GM12878 (cell line): ENCODE measurements around the gene PARK7.

ENCODE experiments used
- CEBPZ ChIP-seq: fragments of 150-350 bp; IDR thresholded peaks from 2 replicates; pipeline ENCODE4 v1.6.1; 2016; ENCODE audit warnings: low read depth, low read length
- CHD2 ChIP-seq: IDR thresholded peaks from 2 replicates; pipeline ENCODE4 v1.6.1; 2011; ENCODE audit warnings: low read depth, low read length, improper control_type of control experiment, borderline replicate concordance
- CTCF ChIP-seq, 3 experiments: IDR thresholded peaks in 2 of 3; conservative IDR thresholded peaks in 1 of 3; 2 replicates each; pipeline ENCODE4 v1.5.1; 2011; ENCODE audit warnings: low read depth in 3 of 3, low read length in 3 of 3, mild to moderate bottlenecking in 3 of 3, control low read depth in 2 of 3, moderate library complexity in 2 of 3, inconsistent platforms in 1 of 3, mixed read lengths in 1 of 3; ENCODE audit not compliant: control insufficient read depth in 2 of 3, insufficient read depth in 1 of 3; ENCODE audit errors: extremely low read depth in 1 of 3
- JUND ChIP-seq: IDR thresholded peaks from 2 replicates; pipeline ENCODE4 v1.6.1; 2012; ENCODE audit warnings: low read depth, mild to moderate bottlenecking, low read length, improper control_type of control experiment, moderate library complexity
- MXI1 ChIP-seq: fragments of 150-350 bp; IDR thresholded peaks from 2 replicates; pipeline ENCODE4 v1.6.1; 2011; ENCODE audit warnings: low read depth, mild to moderate bottlenecking, inconsistent platforms, low read length, improper control_type of control experiment
- POLR2A ChIP-seq: IDR thresholded peaks from 2 replicates; pipeline ENCODE4 v1.6.1; 2011; ENCODE audit warnings: low read depth, mild to moderate bottlenecking, low read length
- SIN3A ChIP-seq: IDR thresholded peaks from 2 replicates; pipeline ENCODE4 v1.6.1; 2012; ENCODE audit warnings: low read depth, low read length, improper control_type of control experiment
- SUZ12 ChIP-seq: fragments of 200-600 bp; sonication (generic); IDR thresholded peaks from one replicate; pipeline ENCODE4 v1.6.1; 2018; ENCODE audit warnings: antibody characterized with exemption, mild to moderate bottlenecking; ENCODE audit not compliant: unreplicated experiment
- USF2 ChIP-seq: IDR thresholded peaks from 2 replicates; pipeline ENCODE4 v1.6.1; 2011; ENCODE audit warnings: low read depth, low read length, improper control_type of control experiment, borderline replicate concordance
- TF ChIP-seq, protein P1 (sequence below): IDR thresholded peaks from 2 replicates; pipeline ENCODE4 v1.6.1; 2011; ENCODE audit warnings: low read depth, mild to moderate bottlenecking, low read length, moderate library complexity, borderline replicate concordance; ENCODE audit errors: extremely low read depth
- TF ChIP-seq, protein P2 (sequence below): IDR thresholded peaks from 2 replicates; pipeline ENCODE4 v1.6.1; 2012; ENCODE audit warnings: mild to moderate bottlenecking, low read depth, low read length

DNA sequence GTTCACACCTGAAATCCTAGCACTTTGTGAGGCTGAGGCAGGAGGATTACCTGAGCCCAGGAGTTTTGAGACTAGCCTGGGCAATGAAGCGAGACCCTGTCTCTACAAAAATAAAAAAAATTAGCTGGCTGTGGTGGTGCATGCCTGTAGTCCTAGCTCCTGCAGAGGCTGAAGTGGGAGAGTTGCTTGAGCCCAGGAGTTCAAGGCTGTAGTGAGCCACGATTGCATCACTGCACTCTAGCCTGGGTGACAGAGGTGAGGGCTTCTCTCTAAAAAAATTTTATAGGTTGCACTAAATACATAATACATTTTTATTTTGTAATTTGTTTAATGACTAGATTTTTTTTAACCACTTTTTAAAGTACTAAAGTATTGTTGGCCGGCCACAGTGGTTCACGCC is 6.1 kb downstream of the PARK7 start:
- TF ChIP-seq CTCF (IDR thresholded peaks at IDR 0.05 in 2 of 3, conservative IDR thresholded peaks at IDR 0.05 in 1 of 3; ENCODE audit: control insufficient read depth in 2 of 3, extremely low read depth in 1 of 3, insufficient read depth in 1 of 3, low read depth in 3 of 3, low read length in 3 of 3), result no peak
- TF ChIP-seq, protein P1, sequence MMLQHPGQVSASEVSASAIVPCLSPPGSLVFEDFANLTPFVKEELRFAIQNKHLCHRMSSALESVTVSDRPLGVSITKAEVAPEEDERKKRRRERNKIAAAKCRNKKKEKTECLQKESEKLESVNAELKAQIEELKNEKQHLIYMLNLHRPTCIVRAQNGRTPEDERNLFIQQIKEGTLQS, result no peak
- TF ChIP-seq CEBPZ, result no peak
- TF ChIP-seq POLR2A, result no peak
- no peak for TF ChIP-seq SIN3A
- TF ChIP-seq MXI1, result no peak
- TF ChIP-seq USF2, result no peak
- no peak for TF ChIP-seq CHD2
- no peak for TF ChIP-seq SUZ12
- no peak for TF ChIP-seq JUND
- TF ChIP-seq, protein P2, sequence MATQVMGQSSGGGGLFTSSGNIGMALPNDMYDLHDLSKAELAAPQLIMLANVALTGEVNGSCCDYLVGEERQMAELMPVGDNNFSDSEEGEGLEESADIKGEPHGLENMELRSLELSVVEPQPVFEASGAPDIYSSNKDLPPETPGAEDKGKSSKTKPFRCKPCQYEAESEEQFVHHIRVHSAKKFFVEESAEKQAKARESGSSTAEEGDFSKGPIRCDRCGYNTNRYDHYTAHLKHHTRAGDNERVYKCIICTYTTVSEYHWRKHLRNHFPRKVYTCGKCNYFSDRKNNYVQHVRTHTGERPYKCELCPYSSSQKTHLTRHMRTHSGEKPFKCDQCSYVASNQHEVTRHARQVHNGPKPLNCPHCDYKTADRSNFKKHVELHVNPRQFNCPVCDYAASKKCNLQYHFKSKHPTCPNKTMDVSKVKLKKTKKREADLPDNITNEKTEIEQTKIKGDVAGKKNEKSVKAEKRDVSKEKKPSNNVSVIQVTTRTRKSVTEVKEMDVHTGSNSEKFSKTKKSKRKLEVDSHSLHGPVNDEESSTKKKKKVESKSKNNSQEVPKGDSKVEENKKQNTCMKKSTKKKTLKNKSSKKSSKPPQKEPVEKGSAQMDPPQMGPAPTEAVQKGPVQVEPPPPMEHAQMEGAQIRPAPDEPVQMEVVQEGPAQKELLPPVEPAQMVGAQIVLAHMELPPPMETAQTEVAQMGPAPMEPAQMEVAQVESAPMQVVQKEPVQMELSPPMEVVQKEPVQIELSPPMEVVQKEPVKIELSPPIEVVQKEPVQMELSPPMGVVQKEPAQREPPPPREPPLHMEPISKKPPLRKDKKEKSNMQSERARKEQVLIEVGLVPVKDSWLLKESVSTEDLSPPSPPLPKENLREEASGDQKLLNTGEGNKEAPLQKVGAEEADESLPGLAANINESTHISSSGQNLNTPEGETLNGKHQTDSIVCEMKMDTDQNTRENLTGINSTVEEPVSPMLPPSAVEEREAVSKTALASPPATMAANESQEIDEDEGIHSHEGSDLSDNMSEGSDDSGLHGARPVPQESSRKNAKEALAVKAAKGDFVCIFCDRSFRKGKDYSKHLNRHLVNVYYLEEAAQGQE, result no peak
